Adrenal gland (tissue), 5 donors: ENCODE measurements around the gene ZSCAN22.
"Not testable (repeated sequence)": the region's sequence is repeated elsewhere in the genome, so short reads cannot be mapped to it uniquely, and the experiment has no call there.

Experiments used
- POLR2A ChIP-seq, 2 donors: fragments of 450-650 bp; IDR thresholded peaks; one replicate each; pipeline ENCODE4 v1.6.1; 2017; ENCODE audit warnings: antibody characterized with exemption in 2 of 2, mild to moderate bottlenecking in 2 of 2, moderate library complexity in 1 of 2
- TF ChIP-seq, protein P1 (sequence below), 6 experiments: fragments of 450-650 bp in 4 of 6; fragments of 200-600 bp in 2 of 6; sonication (generic) in 1 of 6; IDR thresholded peaks; 1 replicate in 5 of 6; 2 replicates in 1 of 6; pipeline versions ENCODE4 v1.5.1 to v1.8.0; 2016 to 2021; ENCODE audit warnings: antibody characterized with exemption in 6 of 6, mild to moderate bottlenecking in 2 of 6, moderate library complexity in 1 of 6
- donor health status: DM: no; HTN: no; CAD: no.

DNA sequence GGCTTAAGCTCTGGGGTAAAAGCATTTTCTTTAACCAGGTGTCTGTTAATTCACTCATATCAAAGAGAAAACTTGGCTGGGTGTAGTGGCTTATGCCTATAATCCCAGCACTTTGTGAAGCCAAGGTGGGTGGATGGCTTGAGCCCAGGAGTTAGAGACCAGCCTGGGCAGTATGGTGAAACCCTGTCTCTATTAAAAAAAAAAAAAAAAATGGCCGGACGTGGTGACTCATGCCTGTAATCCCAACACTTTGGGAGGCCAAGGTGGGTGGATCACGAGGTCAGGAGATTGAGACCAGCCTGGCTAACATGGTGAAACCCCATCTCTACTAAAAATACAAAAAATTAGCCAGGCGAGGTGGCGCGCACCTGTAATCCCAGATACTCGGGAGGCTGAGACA is 49.9 kb downstream of the ZSCAN22 start:
- TF ChIP-seq, protein P1, sequence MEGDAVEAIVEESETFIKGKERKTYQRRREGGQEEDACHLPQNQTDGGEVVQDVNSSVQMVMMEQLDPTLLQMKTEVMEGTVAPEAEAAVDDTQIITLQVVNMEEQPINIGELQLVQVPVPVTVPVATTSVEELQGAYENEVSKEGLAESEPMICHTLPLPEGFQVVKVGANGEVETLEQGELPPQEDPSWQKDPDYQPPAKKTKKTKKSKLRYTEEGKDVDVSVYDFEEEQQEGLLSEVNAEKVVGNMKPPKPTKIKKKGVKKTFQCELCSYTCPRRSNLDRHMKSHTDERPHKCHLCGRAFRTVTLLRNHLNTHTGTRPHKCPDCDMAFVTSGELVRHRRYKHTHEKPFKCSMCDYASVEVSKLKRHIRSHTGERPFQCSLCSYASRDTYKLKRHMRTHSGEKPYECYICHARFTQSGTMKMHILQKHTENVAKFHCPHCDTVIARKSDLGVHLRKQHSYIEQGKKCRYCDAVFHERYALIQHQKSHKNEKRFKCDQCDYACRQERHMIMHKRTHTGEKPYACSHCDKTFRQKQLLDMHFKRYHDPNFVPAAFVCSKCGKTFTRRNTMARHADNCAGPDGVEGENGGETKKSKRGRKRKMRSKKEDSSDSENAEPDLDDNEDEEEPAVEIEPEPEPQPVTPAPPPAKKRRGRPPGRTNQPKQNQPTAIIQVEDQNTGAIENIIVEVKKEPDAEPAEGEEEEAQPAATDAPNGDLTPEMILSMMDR (IDR thresholded peaks at IDR 0.05), result not testable (repeated sequence)
- TF ChIP-seq POLR2A (IDR thresholded peaks at IDR 0.05), result not testable (repeated sequence)
